Memory B cell (primary cell): ENCODE measurements around the gene PNISR.
"Not testable (repeated sequence)": the region's sequence is repeated elsewhere in the genome, so short reads cannot be mapped to it uniquely, and the experiment has no call there.

Experiments
- ATAC-seq: fragments of 150-1000 bp; cut with Tn5 transposase; 2 replicates; pipeline ENCODE4 v1.10.0; 2021; ENCODE audit warnings: low read depth, mild to moderate bottlenecking, moderate library complexity
- DNase-seq, 2 donors: peaks; one replicate each; pipeline ENCODE4 v3.0.0; 2022; ENCODE audit warnings: low spot score in 2 of 2
- H3K27ac Mint-ChIP-seq: one replicate; pipeline ENCODE4 v1.8.0; 2022; ENCODE audit warnings: mild to moderate bottlenecking, moderate library complexity, mixed read lengths
- H3K27me3 Mint-ChIP-seq: one replicate; pipeline ENCODE4 v1.8.0; 2022; ENCODE audit warnings: mixed read lengths
- H3K36me3 Mint-ChIP-seq: one replicate; pipeline ENCODE4 v1.8.0; 2022; ENCODE audit warnings: mild to moderate bottlenecking, mixed read lengths
- H3K4me1 Mint-ChIP-seq: one replicate; pipeline ENCODE4 v1.8.0; 2022; ENCODE audit warnings: mixed read lengths
- H3K4me3 Mint-ChIP-seq: one replicate; pipeline ENCODE4 v1.8.0; 2022; ENCODE audit warnings: mild to moderate bottlenecking, moderate library complexity, mixed read lengths
- H3K9me3 Mint-ChIP-seq: one replicate; pipeline ENCODE4 v1.8.0; 2022; ENCODE audit warnings: mixed read lengths

Gene PNISR

DNA sequence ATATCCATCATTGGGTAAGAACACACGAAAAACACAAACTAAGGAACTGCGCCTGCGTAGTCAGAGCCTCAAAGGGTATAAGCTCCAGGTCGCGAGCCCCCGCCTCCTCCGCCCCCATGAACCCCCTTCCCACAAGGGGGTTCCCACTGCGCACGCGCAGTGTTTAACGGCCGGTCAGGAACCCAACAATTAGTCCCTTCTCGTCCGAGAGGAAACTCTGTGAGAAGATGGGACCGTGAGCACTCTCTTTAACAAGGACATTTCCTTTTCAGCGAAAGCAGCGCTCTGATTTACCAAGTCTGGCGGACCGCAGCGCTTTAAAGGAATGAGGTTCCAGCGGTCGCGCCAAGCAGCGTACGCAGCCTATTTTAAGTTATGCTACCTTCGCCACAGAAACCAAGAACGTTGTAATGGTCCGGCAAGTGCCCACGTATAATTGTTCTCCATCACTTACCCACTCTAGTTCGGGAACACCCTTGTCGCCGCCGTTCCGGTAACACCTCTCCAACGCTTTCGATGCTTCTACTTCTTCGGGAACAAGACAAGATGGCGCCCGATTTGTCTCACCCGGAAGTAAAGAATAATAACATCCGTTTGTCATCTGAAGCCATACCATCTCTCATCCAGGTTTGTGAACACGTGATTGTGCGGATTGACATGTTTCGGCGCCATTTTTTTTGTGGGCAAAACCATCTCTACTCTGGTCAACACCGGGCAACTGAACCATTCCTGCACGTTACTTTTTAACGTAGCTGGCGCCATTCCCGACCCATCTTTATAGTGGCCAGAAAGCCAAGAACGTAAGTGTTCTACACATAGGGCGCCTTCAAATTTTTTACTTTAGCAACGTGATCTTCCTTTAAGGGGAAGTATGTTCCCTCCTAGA lies at the start of gene PNISR:
PNISR (minus strand) TSS at position 548 of the 886 bp plus-strand sequence. CDS start 10,649 bp downstream, outside the sequence.
- Mint-ChIP-seq H3K27me3 (no peaks in the 10 kb centered on the region), H3K4me1 (peaks cover 38% of the 10 kb centered on the region), H3K36me3 (peaks cover 8% of the 10 kb centered on the region), H3K9me3 (no peaks in the 10 kb centered on the region), H3K27ac (peak within 1 kb of the TSS; percentile 99), H3K4me3 (peak within 1 kb of the TSS; percentile 99)
- peak; percentile 84 to 88 for DNase-seq
- peak; percentile 77 for ATAC-seq

DNA sequence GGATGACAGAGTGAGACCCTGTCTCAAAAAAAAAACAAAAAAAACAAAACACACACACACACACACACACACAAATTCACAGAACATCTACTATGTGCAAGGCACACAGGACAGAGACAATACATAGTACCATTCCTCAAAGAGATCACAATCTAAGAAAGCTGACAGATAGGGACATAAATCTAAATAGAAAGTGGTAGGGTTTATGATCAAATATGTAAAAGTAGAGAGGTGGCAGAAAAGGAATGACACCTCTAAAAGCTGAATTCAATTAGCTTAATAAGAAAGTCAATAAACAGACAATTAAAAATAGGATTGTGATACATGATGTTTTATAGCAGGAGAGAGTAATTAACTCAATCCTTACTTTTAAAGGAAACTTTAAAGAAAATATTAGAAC lies 48.6 kb upstream of the PNISR start:
- peak overlapping the region; percentile 28 for H3K27ac Mint-ChIP-seq
- H3K4me3 Mint-ChIP-seq, result no peak overlapping the region

DNA sequence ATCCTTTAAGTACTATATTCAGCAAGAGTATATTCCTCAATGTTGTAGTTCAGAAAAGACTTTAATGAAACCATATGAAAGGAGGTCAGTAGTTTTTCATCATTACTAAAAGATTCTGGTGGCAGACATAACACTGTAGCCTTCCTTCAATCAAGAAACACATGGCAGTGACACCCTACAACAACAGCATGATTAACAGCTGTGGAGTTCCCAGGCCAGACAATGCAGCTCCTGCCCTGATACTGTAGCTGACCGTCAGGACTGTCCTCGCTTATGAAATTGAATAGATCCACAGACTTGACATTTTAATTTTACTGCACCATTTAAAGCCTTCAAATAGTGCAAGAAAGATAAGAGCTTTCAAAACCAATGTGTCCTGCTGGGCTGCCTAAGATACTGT lies 46.5 kb upstream of the PNISR start:
- Mint-ChIP-seq H3K36me3 (peaks cover 2% of the 10 kb centered on the region), H3K9me3 (no peaks in the 10 kb centered on the region), H3K4me1 (peaks cover 2% of the 10 kb centered on the region), H3K27me3 (no peaks in the 10 kb centered on the region), H3K27ac (peak overlapping the region; percentile 68), H3K4me3 (no peak overlapping the region)
- DNase-seq, result no peak
- ATAC-seq, result no peak

More for the DNA sequence above, 48.6 kb upstream of the PNISR start:
- Mint-ChIP-seq H3K36me3 (peaks cover 4% of the 10 kb centered on the region), H3K4me1 (peaks cover 2% of the 10 kb centered on the region), H3K9me3 (no peaks in the 10 kb centered on the region), H3K27me3 (no peaks in the 10 kb centered on the region)
- ATAC-seq, result no peak
- no peak for DNase-seq

DNA sequence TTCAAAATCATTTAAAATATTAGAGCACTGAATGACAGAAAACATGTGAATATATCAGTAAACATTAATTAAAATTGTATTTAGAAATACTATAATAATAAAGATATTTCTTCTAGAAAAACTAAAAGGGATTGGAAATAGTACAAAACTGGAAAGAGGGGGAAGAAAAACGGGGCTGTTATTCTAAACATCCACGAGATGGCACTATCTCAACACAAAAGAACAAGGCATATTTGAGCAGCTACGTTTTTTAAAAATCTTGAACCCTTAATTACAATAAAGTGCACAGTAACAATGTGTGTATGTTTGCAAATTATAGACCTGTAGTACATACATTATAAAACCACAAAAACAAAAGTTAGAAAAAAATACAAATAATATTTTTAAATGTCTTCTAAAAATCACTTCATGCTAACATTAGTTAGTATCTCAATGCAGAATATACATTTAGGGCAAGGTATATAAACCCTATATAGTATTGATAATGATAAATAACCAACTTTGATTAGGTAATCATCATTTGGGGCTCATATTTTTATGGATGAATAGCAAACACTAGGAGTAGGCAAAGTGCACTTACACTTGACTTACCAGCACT lies 42.5 kb upstream of the PNISR start:
- Mint-ChIP-seq H3K4me1 (no peaks in the 10 kb centered on the region), H3K9me3 (no peaks in the 10 kb centered on the region), H3K4me3 (no peak overlapping the region), H3K36me3 (peaks cover 3% of the 10 kb centered on the region), H3K27me3 (no peaks in the 10 kb centered on the region), H3K27ac (no peak overlapping the region)
- ATAC-seq (peak; percentile 27), DNase-seq (peak in 1 of 2 donors; percentile 17)

DNA sequence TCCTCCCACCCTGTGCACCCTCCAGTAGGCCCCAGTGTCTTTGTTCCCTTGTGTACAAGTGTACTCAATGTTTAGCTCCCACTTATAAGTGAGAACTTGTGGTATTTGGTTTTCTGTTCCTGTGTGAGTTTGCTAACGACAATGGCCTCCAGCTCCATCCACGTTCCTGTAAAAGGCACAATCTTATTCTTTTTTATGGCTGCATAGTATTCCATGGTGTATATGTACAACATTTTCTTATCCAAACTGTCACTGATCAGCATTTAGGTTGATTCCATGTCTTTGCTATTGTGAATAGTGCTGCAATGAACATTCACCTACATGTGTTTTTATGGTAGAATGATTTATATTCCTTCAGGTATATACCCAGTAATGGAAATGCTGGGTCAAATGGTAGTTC lies 34.0 kb upstream of the PNISR start:
- not testable (repeated sequence) for H3K9me3 Mint-ChIP-seq, H3K27ac Mint-ChIP-seq, H3K4me1 Mint-ChIP-seq, H3K27me3 Mint-ChIP-seq, ATAC-seq, DNase-seq, H3K4me3 Mint-ChIP-seq
- H3K36me3 Mint-ChIP-seq, result peaks cover 18% of the 10 kb centered on the region

DNA sequence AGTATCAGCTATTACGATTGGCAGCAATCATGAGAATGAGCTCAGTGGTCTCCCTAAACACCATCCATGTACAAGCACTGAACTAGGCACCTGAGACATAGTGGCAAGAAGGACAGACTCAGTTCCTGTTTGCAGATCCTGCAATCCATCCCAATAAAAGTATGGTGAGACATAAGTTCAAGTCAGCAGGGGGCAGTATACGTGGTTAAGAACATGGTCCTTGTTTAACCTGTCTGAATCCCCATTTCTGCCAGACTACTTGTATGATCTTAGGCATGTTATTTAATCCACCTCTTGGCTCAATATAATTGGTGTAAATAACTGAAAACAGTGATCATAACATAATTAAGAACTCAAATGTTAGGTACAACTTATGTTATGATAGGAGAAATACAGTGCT lies 33.2 kb upstream of the PNISR start:
- Mint-ChIP-seq H3K36me3 (peaks cover 16% of the 10 kb centered on the region), H3K27ac (peak overlapping the region; percentile 29), H3K27me3 (no peaks in the 10 kb centered on the region), H3K9me3 (no peaks in the 10 kb centered on the region), H3K4me3 (no peak overlapping the region), H3K4me1 (no peaks in the 10 kb centered on the region)
- ATAC-seq, result no peak
- DNase-seq, result no peak

- peaks cover 24% of the 10 kb centered on the region for H3K36me3 Mint-ChIP-seq
- H3K27ac Mint-ChIP-seq, result no peak overlapping the region
- H3K27me3 Mint-ChIP-seq, result no peaks in the 10 kb centered on the region
- ATAC-seq (no peak), DNase-seq (no peak)
- peaks cover 17% of the 10 kb centered on the region for H3K4me1 Mint-ChIP-seq
- H3K4me3 Mint-ChIP-seq, result no peak overlapping the region
- peaks cover 5% of the 10 kb centered on the region for H3K9me3 Mint-ChIP-seq
These were observed 21.0 kb upstream of the PNISR start for GRCh38 chr6:99446076-99446475.

- DNase-seq (no peak), ATAC-seq (peak; percentile 73)
- Mint-ChIP-seq H3K27ac (no peak overlapping the region), H3K4me1 (no peaks in the 10 kb centered on the region), H3K9me3 (no peaks in the 10 kb centered on the region), H3K36me3 (peaks cover 7% of the 10 kb centered on the region), H3K4me3 (no peak overlapping the region), H3K27me3 (no peaks in the 10 kb centered on the region)
These were observed 9.8 kb upstream of the PNISR start for GRCh38 chr6:99434702-99435530.

DNA sequence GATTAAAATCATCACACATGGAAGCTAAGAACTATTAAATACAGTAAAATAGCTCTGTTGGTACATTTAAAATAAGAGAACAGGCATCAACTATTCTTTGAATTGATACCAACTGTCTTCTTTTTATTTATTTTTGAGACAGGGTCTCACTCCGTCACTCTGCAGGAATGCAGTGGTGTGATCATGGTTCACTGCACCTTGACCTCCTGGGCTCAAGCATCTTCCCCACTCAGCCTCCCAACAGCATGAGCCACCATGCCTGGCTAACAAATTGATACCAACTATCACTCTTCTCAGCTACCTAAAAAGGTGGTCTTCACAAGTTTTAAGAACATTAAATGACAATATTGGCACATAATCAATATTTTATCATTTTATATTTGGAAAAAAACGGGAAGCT lies 7.8 kb upstream of the PNISR start:
- Mint-ChIP-seq H3K4me3 (no peak overlapping the region), H3K27ac (no peak overlapping the region), H3K36me3 (peaks cover 3% of the 10 kb centered on the region), H3K27me3 (no peaks in the 10 kb centered on the region), H3K4me1 (no peaks in the 10 kb centered on the region), H3K9me3 (no peaks in the 10 kb centered on the region)
- DNase-seq (no peak), ATAC-seq (no peak)

DNA sequence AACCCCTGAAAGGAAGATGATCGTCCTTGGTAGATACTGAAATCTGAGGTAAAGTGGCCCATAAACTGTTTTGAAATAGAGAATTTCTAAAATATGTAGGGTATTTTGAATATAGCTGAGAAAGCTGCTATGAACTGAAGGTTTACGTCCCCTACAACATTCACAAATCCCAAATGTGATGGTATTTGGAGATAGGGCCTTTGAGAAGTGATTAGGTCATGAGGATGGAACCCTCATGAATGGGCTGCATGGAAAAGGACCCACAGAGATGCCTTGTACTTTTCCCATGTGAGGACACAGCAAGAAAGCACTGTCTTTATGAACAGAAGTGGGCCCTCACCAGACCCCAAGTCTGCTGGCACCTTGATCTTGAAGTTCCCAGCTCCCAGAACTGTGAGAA lies 6.8 kb upstream of the PNISR start:
- H3K4me3 Mint-ChIP-seq, result no peak overlapping the region
- H3K36me3 Mint-ChIP-seq, result peaks cover 3% of the 10 kb centered on the region
- ATAC-seq (no peak), DNase-seq (no peak)
- H3K9me3 Mint-ChIP-seq, result no peaks in the 10 kb centered on the region
- no peak overlapping the region for H3K27ac Mint-ChIP-seq
- H3K4me1 Mint-ChIP-seq, result peaks cover 6% of the 10 kb centered on the region
- no peaks in the 10 kb centered on the region for H3K27me3 Mint-ChIP-seq

DNA sequence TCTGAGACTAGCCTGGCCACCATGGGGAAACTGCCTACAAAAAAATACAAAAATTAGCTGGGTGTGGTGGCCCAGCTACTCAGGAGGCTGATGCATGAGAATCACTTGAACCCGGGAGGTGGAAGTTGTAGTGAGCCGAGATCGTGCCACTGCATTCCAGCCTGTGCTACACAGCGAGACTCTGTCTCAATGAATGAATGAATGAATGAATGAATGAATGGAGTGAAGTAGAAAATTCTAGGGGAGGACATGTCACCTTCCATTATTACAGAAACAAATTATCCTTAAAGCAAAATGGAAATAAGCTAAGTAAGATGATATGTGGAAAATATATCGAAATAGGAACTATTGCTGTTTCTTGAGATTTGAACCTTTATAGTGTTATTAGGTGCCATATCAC lies 2.9 kb upstream of the PNISR start:
- Mint-ChIP-seq H3K27ac (no peak overlapping the region), H3K27me3 (no peaks in the 10 kb centered on the region), H3K9me3 (no peaks in the 10 kb centered on the region), H3K4me3 (no peak overlapping the region), H3K4me1 (peaks cover 22% of the 10 kb centered on the region), H3K36me3 (peaks cover 3% of the 10 kb centered on the region)
- no peak for DNase-seq
- no peak for ATAC-seq

GRCh38 chr6:99426451-99426757 lies 1.3 kb upstream of the PNISR start:
- peaks cover 7% of the 10 kb centered on the region for H3K36me3 Mint-ChIP-seq
- DNase-seq, result no peak
- peak overlapping the region; percentile 99 for H3K4me3 Mint-ChIP-seq
- peaks cover 30% of the 10 kb centered on the region for H3K4me1 Mint-ChIP-seq
- H3K27me3 Mint-ChIP-seq, result no peaks in the 10 kb centered on the region
- no peak for ATAC-seq
- no peaks in the 10 kb centered on the region for H3K9me3 Mint-ChIP-seq
- H3K27ac Mint-ChIP-seq, result peak overlapping the region; percentile 99

DNA sequence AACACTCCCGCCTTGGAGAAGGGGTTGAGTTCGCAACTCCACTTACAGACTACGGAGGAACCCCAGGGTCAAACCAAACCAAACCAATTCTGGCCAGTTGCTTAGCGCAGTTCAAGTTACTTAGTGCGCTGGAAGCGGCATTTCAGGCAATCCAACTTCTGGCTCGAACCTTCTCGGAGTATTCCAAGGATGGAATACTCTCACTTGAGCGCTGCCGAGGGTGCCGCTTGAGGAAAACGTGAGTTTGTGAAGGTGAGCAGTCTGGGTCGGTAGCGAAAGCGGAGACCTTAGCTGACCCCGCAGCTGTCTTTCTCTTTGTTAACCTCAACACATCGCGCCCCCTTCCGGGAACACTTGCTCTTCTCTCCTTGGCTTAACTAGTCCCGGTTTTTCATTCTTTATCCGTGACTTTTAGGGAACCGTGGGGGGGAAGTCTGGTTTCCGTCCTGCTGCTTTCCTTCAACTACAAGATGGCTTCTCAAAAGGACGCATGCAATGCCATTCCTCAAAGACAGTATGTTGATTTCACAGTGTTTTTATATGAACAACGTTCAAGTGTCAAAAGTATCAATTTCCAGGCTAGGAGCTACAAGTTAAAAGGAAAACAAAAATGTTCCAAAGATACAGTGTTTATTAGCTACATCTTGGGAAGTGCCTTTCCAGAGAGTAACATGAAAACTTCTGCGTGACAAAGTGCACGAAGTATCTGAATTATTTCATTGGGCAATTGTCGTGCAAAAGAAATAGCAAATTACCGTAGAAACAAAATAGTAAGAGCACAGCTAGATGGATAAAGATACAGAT lies 741 bp upstream of the PNISR start:
- Mint-ChIP-seq H3K36me3 (peaks cover 8% of the 10 kb centered on the region), H3K27me3 (no peaks in the 10 kb centered on the region), H3K4me3 (peak overlapping the region; percentile 99), H3K4me1 (peaks cover 35% of the 10 kb centered on the region), H3K9me3 (no peaks in the 10 kb centered on the region), H3K27ac (peak overlapping the region; percentile 99)
- peak; percentile 41 to 55 for DNase-seq
- peak; percentile 30 for ATAC-seq
